K562 (cell line): ENCODE results near the gene MRO. TPM values are rescaled to one million over a fixed set of nuclear protein-coding genes. Genes with fewer than 3 reads are reported as not detected.

ENCODE experiments used
- ATAC-seq: fragments of 200-7000 bp; cut with Tn5 transposase; 3 replicates; pipeline ENCODE4 v1.9.1; 2020; ENCODE audit warnings: moderate library complexity
- BruUV-seq: library from RNA; stranded (reverse); fragments of 400-500 nt; replicated peaks from 2 replicates; lab custom pipeline; 2021; lab: Mats Ljungman, UMichigan
- CTCF ChIA-PET: fragments of 300-600 bp; formaldehyde crosslinking; extraction: SDS; loops from one replicate; lab custom pipeline; 2021; ENCODE audit warnings: low intra/inter-chr PET ratio; lab: Yijun Ruan, JAX
- POLR2A ChIA-PET: fragments of 300-600, 350-650 bp; sonication (Branson Sonifier 250); formaldehyde crosslinking; extraction: SDS; loops from one replicate; lab custom pipeline; 2021; ENCODE audit warnings: antibody characterized with exemption, inconsistent platforms; lab: Yijun Ruan, JAX
- DNase-seq, 4 experiments: peaks; one replicate each; pipeline versions ENCODE4 v3.0.0 to v3.0.0-alpha.2; 2011 to 2018; ENCODE audit warnings: low spot score in 3 of 4, mixed read lengths in 3 of 4; ENCODE audit errors: extremely low read depth in 1 of 4
- FAIRE-seq: peaks from 2 replicates; lab custom pipeline; 2011; peaks lifted over from hg19 to GRCh38; lab: Jason Lieb, UNC
- H2AFZ ChIP-seq: 2 replicates; pipeline ENCODE4 v1.6.0; 2011; ENCODE audit warnings: low read depth, low read length, control low read depth, inconsistent platforms
- H3K27ac ChIP-seq: fragments of 200-600 bp; 3 replicates; pipeline ENCODE4 v1.8.0; 2011; ENCODE audit warnings: low read depth, mild to moderate bottlenecking, control low read depth, inconsistent platforms, low read length, moderate library complexity, mixed read lengths; ENCODE audit errors: extremely low read depth
- H3K27me3 ChIP-seq, 2 experiments: fragments of 300-600 bp in 1 of 2; 2 replicates in 1 of 2; 3 replicates in 1 of 2; pipeline versions ENCODE4 v1.6.0 to v1.8.0; 2011; ENCODE audit warnings: inconsistent platforms in 2 of 2, low read length in 2 of 2, mild to moderate bottlenecking in 1 of 2, mixed read lengths in 1 of 2, moderate library complexity in 1 of 2; ENCODE audit not compliant: control insufficient read depth in 2 of 2, insufficient read depth in 2 of 2
- H3K36me3 ChIP-seq: fragments of 300-600 bp; 3 replicates; pipeline ENCODE4 v1.8.0; 2011; ENCODE audit warnings: mild to moderate bottlenecking, low read length, inconsistent platforms; ENCODE audit not compliant: control insufficient read depth, insufficient read depth
- H3K4me1 ChIP-seq, 2 experiments: fragments of 200-600 bp in 1 of 2; replicated peaks in 1 of 2; 2 replicates in 1 of 2; 3 replicates in 1 of 2; pipeline versions ENCODE4 v1.5.1 to v1.8.0; 2011; ENCODE audit warnings: inconsistent platforms in 2 of 2, low read length in 2 of 2, mild to moderate bottlenecking in 1 of 2, mixed read lengths in 1 of 2, moderate library complexity in 1 of 2; ENCODE audit not compliant: control insufficient read depth in 2 of 2, insufficient read depth in 2 of 2
- H3K4me2 ChIP-seq: 2 replicates; pipeline ENCODE4 v1.6.1; 2011; ENCODE audit warnings: low read length, control low read depth, inconsistent platforms, mixed read lengths; ENCODE audit not compliant: insufficient read depth
- H3K4me3 ChIP-seq: fragments of 200-600 bp; sonication (generic), shearing (Covaris generic); 2 replicates; pipeline ENCODE4 v1.5.1; 2016; ENCODE audit warnings: control low read depth, inconsistent platforms
- H3K79me2 ChIP-seq: fragments of 200-600 bp; 3 replicates; pipeline ENCODE4 v1.8.0; 2011; ENCODE audit warnings: low read length, inconsistent platforms; ENCODE audit not compliant: control insufficient read depth, insufficient read depth
- H3K9ac ChIP-seq, 2 experiments: 2 replicates each; pipeline versions ENCODE4 v1.6.0 to v1.6.1; 2011; ENCODE audit warnings: low read depth in 2 of 2, low read length in 2 of 2, control low read depth in 1 of 2, inconsistent platforms in 1 of 2, mild to moderate bottlenecking in 1 of 2, mixed read lengths in 1 of 2; ENCODE audit not compliant: insufficient read depth in 1 of 2
- H3K9me1 ChIP-seq: one replicate; pipeline ENCODE4 v1.6.0; 2011; ENCODE audit warnings: inconsistent platforms, mild to moderate bottlenecking, low read length, moderate library complexity; ENCODE audit not compliant: control insufficient read depth, insufficient read depth
- H3K9me3 ChIP-seq: replicated peaks from 2 replicates; pipeline ENCODE4 v1.5.1; 2011; ENCODE audit warnings: low read depth, low read length, inconsistent platforms; ENCODE audit not compliant: control insufficient read depth, insufficient read depth
- H4K20me1 ChIP-seq: replicated peaks from 2 replicates; pipeline ENCODE4 v1.6.1; 2011; ENCODE audit warnings: low read length, inconsistent platforms, mixed read lengths; ENCODE audit not compliant: control insufficient read depth, insufficient read depth
- ETS1 ChIP-seq: conservative IDR thresholded peaks from 2 replicates; pipeline ENCODE4 v1.6.1; 2011; ENCODE audit warnings: low read depth, mild to moderate bottlenecking, low read length; ENCODE audit not compliant: control insufficient read depth
- MLX ChIP-seq, 2 experiments: fragments of 450-650 bp in 1 of 2; sonication (generic) in 1 of 2; formaldehyde crosslinking; conservative IDR thresholded peaks; 2 replicates each; pipeline versions ENCODE4 v1.4.0 to v1.8.1; 2020 to 2022; ENCODE audit warnings: mild to moderate bottlenecking in 1 of 2, missing genetic modification reagents in 1 of 2
- NELFE ChIP-seq: IDR thresholded peaks from 2 replicates; pipeline ENCODE4 v1.6.1; 2011; ENCODE audit warnings: mild to moderate bottlenecking; ENCODE audit not compliant: insufficient read depth, insufficient read length
- PREB ChIP-seq: sonication (generic); formaldehyde crosslinking; IDR thresholded peaks from 2 replicates; pipeline ENCODE4 v1.8.1; 2023; ENCODE audit warnings: mild to moderate bottlenecking, missing genetic modification reagents
- TAF1 ChIP-seq: IDR thresholded peaks from 2 replicates; pipeline ENCODE4 v1.6.1; 2011; ENCODE audit warnings: mild to moderate bottlenecking, low read length, moderate library complexity; ENCODE audit not compliant: insufficient read depth, control insufficient read depth, severe bottlenecking; ENCODE audit errors: extremely low read depth
- TBP ChIP-seq: optimal IDR thresholded peaks from 2 replicates; pipeline ENCODE3; 2011; ENCODE audit warnings: low read depth, low read length, improper control_type of control experiment
- TRIM24 ChIP-seq, 2 experiments: fragments of 450-650 bp; IDR thresholded peaks; 2 replicates each; pipeline ENCODE4 v1.6.1; 2016
- ZBTB17 ChIP-seq: fragments of 450-650 bp; formaldehyde crosslinking; IDR thresholded peaks from 2 replicates; pipeline ENCODE4 v1.4.0; 2020; ENCODE audit warnings: mild to moderate bottlenecking
- ZKSCAN3 ChIP-seq: fragments of 250-450 bp; sonication (Bioruptor Pico); IDR thresholded peaks from 2 replicates; pipeline ENCODE4 v1.4.0; 2020
- ZNF239 ChIP-seq: fragments of 250-450 bp; sonication (Bioruptor Pico); IDR thresholded peaks from 2 replicates; pipeline ENCODE4 v1.4.0; 2020; ENCODE audit warnings: mild to moderate bottlenecking
- ZNF561 ChIP-seq: fragments of 450-650 bp; formaldehyde crosslinking; conservative IDR thresholded peaks from 2 replicates; pipeline ENCODE4 v1.4.0; 2020; ENCODE audit warnings: mild to moderate bottlenecking, moderate library complexity
- WGBS: fragments of 100-300 bp; shearing (Covaris generic); methylation state at CpG from one replicate; pipeline ENCODE4 v1.1.6; 2016; ENCODE audit warnings: low coverage, mixed read lengths; ENCODE audit not compliant: insufficient coverage; ENCODE audit errors: missing lambda C conversion rate; 5-methylcytosine and 5-hydroxymethylcytosine counted together
- in situ Hi-C: fragments of 300-500 bp; cut with MboI; formaldehyde crosslinking; loops from 4 replicates; pipeline ENCODE4 v1.15.0; 2018; ENCODE audit warnings: inconsistent platforms, mixed read lengths
- intact Hi-C: fragments of 100-400 bp; cut with micrococcal nuclease; formaldehyde crosslinking; loops from 2 replicates; pipeline ENCODE4 v1.14.2; 2022
- polyA plus RNA-seq, 8 experiments: library from polyadenylated mRNA; depleted of rRNA in 4 of 8; stranded (reverse) in 5 of 8; unstranded in 3 of 8; fragments of >200 nt; fragmentation: Nextera tagmentation in 2 of 8; fragmentation: Illumina TruSeq in 1 of 8; extraction: Ambion mirVana in 2 of 8; extraction: Trizol in 1 of 8; gene quantifications; 2 replicates each; pipeline versions ENCODE4 v1.2.1 to v1.2.3, GENCODE V29; 2011 to 2014; ENCODE audit warnings: inconsistent platforms in 1 of 8, missing spikeins in 1 of 8
- total RNA-seq, 7 experiments: library from RNA; depleted of rRNA in 6 of 7; stranded (reverse); fragments of >200 nt in 6 of 7; fragmentation: Illumina TruSeq in 2 of 7; extraction: Trizol in 2 of 7; gene quantifications; 2 replicates each; pipeline versions ENCODE4 v1.2.1 to v1.2.3, GENCODE V29; 2011 to 2021; ENCODE audit warnings: low replicate concordance in 1 of 7
- TF ChIP-seq, protein P1 (sequence below): fragments of 450-650 bp; conservative IDR thresholded peaks from 2 replicates; pipeline ENCODE4 v1.6.1; 2016; ENCODE audit warnings: missing genetic modification characterization, low read depth, mild to moderate bottlenecking, missing compliant biosample characterization, moderate library complexity

MRO gene
- total and polyA plus RNA-seq, 9 of the 15 experiments (the other 6 are each of a cell fraction or from before 2014, with no cell fraction given): 0.06 TPM; not detected in 8

- no peak for TF ChIP-seq TAF1
- TF ChIP-seq PREB (CRISPR knock-in tag): no peak
- TF ChIP-seq TBP: no peak
- TF ChIP-seq MLX (CRISPR knock-in tag; conservative IDR thresholded peaks at IDR 0.05): no peak
- TF ChIP-seq ZNF561 (CRISPR knock-in tag): no peak
- TF ChIP-seq ETS1: no peak
- TF ChIP-seq NELFE: no peak
- TF ChIP-seq, protein P1, sequence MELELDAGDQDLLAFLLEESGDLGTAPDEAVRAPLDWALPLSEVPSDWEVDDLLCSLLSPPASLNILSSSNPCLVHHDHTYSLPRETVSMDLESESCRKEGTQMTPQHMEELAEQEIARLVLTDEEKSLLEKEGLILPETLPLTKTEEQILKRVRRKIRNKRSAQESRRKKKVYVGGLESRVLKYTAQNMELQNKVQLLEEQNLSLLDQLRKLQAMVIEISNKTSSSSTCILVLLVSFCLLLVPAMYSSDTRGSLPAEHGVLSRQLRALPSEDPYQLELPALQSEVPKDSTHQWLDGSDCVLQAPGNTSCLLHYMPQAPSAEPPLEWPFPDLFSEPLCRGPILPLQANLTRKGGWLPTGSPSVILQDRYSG: no peak
- TF ChIP-seq ZKSCAN3 (CRISPR knock-in tag): no peak
- no peak for TF ChIP-seq ZBTB17 (CRISPR knock-in tag)
- no peak for TF ChIP-seq ZNF239 (CRISPR knock-in tag)
- TF ChIP-seq TRIM24 (IDR thresholded peaks at IDR 0.05): no peak
- no peak overlapping the region for H3K9ac ChIP-seq
- ATAC-seq: no peak
- POLR2A ChIA-PET: no interaction called here
- no peaks in the 10 kb centered on the region for H3K79me2 ChIP-seq
- no peaks in the 10 kb centered on the region for H3K9me3 ChIP-seq
- in situ Hi-C loops (no loop called here), intact Hi-C loops (loop anchor here (1.0 to 5.0 kb wide), 5 partner anchors 45 to 281 kb away; partner anchors contain the start of gene ELAC1)
- H4K20me1 ChIP-seq: no peaks in the 10 kb centered on the region
- FAIRE-seq: no peak
- WGBS: 9% methylated on average over 5 of the region's 5 CpGs
- H3K36me3 ChIP-seq: no peaks in the 10 kb centered on the region
- H3K9me1 ChIP-seq: no peaks in the 10 kb centered on the region
- CTCF ChIA-PET: interaction anchor here (1.9 kb wide), 1 partner anchor 45 kb away, joined by 10 read pairs; no protein-coding TSS in a partner anchor
- no peak overlapping the region for H3K27ac ChIP-seq
- H3K4me2 ChIP-seq: no peak overlapping the region
- peak overlapping the region; percentile 58; the same call in 1 of the 2 replicates for H2AFZ ChIP-seq
- no peak for DNase-seq
- no peaks in the 10 kb centered on the region for H3K27me3 ChIP-seq
- peaks cover 5 to 9% of the 10 kb centered on the region in 2 experiments; a peak in 3 of 5 replicates for H3K4me1 ChIP-seq
- no peak overlapping the region for H3K4me3 ChIP-seq
- BruUV-seq: no TSS peak
These were observed 1.2 kb upstream of the MRO start for GRCh38 chr18:50820901-50821520.
